HT-29 (cell line): ENCODE results near the gene NYAP1. TPM values are rescaled to one million over a fixed set of nuclear protein-coding genes. Genes with fewer than 3 reads are reported as not detected.
A peak's percentile ranks its signal among the peaks of the same experiment; 100 is the strongest.
"Not testable (repeated sequence)": the region's sequence is repeated elsewhere in the genome, so short reads cannot be mapped to it uniquely, and the experiment has no call there.

Experiments
- DNase-seq: peaks from one replicate; pipeline ENCODE4 v3.0.0-alpha.2; 2015; ENCODE audit warnings: low spot score
- total RNA-seq: library from RNA; depleted of rRNA; stranded (reverse); fragments of >200 nt; shearing (Covaris generic); gene quantifications from 2 replicates; pipeline ENCODE4 v1.2.3, GENCODE V29; 2014

The NYAP1 gene
- total RNA-seq, 1 experiment from 2014 or later, result 0.03 TPM

DNA sequence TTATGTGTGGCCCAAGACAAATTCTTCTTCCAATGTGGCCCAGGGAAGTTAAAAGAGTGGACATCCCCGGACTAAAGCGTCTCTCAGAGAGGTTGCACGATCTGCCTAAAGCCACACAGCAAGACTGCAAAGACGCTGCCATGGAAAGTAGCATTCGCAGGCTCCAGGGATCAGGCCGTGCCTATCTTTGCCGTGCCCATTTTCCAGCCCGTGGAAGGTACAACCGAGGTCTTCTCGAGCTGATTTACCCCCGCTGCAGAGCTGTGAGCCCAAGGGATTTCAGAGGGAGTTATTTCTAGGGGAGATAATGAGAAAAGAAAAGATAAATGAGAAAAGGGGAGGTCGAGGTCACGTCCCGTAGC, 1.0 kb upstream of the NYAP1 start:
- DNase-seq, result no peak

DNA sequence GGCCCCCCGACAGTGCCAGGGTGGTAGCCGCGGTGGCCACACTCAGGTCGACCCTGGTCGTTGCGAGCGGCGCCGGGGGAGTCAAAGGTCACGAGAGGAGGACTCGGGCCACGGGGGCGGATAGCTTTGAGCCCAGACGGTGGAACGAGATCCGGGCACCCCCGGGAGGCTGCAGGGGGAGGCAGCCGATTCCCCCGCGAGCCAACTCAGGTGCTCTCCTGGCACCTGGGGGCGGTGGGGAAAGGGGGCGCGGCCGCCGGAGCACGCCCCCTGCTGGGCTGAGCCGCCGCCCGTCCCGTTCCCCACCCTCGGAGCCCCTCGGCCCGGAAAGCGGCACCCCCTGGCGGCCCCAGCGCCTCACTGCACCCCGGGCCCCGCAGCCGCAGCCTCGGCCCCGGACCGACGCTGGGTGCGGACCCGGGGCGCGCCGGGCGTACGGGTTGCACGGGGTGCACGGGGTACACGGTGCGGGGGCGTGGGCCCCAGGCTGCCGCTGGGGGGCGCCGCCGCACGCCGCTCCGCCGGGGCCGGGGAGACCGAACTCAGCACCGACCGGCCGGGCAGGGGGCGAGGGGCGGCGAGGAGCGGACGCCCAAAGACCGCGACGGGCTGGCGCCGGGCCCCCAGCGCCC, 521 bp upstream of the NYAP1 start:
- peak; percentile 58 for DNase-seq

DNA sequence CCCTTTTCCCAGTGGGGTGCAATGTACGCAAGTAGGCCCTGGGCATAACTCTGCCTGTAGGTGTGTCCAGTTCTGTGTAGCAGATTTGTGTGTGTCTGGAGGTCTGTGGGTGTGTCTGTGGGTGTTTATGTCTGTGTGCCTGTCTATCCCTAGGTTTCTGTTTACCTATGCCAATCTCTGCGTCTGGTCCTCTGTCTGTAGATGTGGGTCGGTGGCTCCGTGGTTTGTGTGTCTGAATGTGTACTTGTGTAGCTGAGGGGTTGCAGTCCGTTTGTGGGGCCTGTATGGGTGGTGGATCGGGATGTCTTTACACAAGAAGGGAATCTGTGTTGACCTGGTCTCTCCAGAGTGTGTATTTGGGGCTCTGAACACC, 932 bp downstream of the NYAP1 start:
- DNase-seq, result no peak

DNA sequence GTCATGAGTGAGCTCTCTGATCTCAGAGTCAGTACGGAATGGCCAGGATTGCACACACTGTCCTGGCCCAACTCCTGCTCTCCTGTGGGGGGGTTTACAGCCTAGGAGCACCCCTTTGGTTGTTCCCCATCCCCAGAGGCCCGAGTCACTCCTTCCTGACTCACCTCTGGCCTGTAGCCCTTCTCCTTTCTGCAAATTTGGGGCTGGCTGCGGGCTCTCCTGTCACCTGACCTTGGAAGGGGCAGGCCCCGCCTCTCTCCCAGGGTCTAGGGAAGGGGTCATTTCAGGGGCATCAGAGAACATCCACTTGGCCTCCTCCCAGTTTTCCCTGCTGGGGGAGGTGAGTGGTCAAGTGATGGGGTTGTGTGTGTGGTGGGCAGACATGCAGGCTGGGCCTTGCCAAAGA, 1.7 kb downstream of the NYAP1 start:
- no peak for DNase-seq

DNA sequence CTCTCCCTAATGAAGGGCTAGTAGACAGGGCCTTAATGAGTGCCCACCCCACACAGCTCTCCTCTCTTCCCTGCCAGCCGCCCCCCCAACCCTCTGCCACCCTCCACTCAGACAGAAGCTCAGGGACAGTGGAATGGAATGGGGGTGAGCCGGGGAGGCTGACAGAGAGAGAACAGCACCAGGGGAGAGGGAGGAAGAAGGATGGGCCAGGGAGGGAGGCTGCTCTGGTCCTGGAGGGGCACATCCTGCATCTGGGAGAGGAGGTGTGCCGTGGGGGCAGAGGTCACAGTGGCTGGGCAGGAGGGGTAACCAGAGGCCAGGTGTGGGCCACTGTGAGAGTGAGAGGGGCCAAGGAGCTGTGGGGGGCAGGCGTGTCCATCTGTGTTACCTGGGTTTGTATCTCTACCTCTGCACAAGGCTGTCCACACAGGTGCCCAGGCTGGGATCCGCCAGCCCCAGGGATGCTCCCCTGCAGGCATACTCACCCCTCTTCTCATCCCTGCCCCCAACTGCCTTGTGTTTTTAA, 2.4 kb downstream of the NYAP1 start:
- no peak for DNase-seq

- DNase-seq, result peak; percentile 76
Measured at GRCh38 chr7:100486753-100487446, 3.2 kb downstream of the NYAP1 start.

GRCh38 chr7:100488333-100489095, 4.8 kb downstream of the NYAP1 start:
- DNase-seq, result no peak

- no peak for DNase-seq
Measured at GRCh38 chr7:100489121-100489520, 5.4 kb downstream of the NYAP1 start.

GRCh38 chr7:100489824-100490223, 6.1 kb downstream of the NYAP1 start:
- peak; percentile 80 for DNase-seq

DNA sequence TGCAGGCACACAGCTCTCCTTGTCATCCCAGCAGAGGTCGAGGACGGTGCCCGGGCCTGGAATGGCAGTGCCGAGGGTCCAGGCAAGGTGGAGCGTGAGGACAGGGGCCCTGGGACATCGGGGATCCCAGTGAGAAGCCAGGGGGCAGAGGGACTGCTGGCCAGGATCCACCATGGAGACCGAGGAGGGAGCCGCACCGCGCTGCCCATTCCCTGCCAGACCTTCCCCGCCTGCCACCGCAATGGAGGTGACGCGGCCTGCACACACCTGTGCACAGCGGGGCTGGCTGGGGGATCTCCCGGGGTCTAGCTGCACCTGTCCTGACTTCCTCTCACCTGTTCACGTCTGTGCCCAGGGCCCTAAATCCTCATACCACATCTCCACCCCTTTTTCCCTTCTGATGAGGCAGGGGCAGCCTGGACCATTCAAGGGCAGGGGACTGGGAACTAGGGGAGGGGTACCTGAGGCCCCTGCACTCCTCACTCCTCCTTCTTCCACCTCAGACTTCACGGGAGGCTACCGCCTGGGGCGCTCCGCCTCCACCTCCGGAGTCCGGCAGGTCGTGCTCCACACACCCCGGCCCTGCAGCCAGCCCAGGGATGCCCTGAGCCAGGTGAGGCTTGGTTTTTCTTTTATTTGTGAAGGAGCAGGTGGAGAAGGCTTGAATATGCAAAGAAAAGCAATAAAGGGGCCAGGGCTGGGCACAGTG, 6.9 kb downstream of the NYAP1 start:
- no peak for DNase-seq

GRCh38 chr7:100491192-100491578, 7.5 kb downstream of the NYAP1 start:
- no peak for DNase-seq

DNA sequence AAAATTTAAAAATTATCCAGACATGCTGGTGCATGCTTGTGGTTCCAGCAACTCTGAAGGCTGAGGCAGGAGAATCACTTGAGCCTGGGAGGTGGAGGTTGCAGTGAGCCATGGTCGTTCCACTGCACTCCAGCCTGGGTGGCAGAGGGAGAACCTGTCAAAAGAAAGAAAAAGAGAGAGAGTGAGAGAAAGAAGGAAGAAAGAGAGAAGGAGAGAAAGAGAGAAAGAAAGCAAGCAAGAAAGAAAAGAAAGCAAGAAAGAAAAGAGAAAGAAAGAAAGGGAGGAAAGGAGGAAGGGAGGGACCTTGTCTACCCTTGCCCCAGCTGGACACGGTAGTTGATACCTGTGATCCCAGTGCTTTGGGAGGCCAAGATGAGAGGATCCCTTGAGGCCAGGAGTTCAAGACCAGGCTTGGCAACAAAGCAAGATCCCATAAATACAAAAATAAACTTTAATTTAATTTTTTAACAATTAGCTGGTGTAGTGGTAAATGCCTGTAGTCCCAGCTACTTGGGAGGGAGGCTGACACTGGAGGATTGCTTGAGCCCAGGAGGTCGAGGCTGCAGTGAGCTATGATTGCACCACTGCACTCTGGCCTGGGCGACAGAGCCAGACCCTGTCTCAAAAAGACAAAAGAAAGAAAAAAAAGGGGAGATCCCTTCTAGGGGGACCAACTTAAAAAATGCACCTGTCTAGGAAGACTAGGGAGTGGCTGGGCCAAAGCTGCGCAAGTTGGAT, 9.2 kb downstream of the NYAP1 start:
- DNase-seq, result no peak

DNA sequence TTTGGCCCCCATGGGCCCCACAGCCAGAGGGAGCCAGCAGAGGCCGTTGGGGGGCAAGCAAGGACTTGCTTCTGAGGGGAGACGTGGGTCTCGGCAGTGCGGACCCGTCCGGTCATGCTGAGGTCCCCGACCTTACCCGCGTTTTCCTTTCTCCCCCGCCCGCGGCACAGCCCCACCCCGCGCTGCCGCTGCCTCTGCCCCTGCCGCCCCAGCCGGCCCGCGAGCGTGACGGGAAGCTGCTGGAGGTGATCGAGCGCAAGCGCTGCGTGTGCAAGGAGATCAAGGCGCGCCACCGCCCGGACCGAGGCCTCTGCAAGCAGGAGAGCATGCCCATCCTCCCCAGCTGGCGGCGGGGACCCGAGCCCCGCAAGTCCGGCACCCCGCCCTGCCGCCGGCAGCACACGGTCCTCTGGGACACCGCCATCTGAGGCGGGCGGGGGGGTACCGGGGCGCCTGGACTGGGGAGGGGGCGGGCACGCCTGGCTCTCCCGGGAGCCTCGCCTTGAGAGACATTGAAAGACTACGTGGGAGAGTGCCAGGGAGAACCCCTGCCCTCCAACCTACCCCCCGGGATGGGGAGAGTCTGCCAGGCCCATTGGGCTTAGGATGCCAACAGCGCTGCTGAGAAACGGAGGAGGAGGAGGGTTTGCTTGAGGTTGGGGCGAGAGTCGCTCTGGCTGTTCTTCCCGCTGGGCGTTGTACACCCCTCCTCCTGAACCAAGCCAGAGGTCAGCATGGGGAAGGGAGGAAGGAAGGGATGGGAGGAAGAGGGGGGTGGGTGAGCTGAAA, 9.9 kb downstream of the NYAP1 start:
- DNase-seq, result no peak

DNA sequence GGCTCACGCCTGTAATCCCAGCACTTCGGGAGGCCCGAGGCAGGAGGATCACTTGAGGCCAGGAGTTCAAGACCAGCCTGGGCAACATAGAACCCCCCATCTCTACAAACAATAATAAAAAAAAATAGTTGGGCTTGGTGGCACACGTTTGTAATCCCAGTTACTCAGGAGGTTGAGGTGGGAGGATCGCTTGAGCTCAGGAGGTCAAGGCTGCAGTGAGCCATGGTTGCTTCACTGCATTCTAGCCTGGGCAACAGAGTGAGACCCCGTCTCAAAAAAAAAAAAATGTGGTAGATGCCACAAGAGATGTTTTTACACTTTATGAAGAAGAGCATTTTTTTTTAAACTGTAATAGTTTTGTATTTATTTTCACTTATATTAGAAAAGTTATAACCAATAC, 12.8 kb downstream of the NYAP1 start:
- no peak for DNase-seq

DNA sequence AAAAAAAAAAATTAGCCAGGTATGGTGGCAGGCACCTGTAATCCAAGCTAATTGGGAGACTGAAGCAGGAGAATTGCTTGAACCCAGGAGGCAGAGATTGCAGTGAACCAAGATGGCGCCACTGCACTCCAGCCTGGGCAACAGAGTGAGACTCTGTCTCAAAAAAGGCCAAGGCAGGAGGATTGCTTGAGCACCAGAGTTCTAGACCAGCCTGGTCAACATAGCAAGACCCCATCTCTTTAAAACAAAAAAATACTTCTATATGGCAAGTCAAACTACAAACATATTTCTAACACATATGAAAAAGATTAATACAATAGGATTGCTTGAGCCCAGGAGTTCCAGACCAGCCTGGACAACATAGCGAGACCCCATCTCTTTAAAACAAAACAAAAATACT, 17.0 kb downstream of the NYAP1 start:
- not testable (repeated sequence) for DNase-seq

- not testable (repeated sequence) for DNase-seq
Measured at GRCh38 chr7:100504031-100504430, 20.3 kb downstream of the NYAP1 start.

DNA sequence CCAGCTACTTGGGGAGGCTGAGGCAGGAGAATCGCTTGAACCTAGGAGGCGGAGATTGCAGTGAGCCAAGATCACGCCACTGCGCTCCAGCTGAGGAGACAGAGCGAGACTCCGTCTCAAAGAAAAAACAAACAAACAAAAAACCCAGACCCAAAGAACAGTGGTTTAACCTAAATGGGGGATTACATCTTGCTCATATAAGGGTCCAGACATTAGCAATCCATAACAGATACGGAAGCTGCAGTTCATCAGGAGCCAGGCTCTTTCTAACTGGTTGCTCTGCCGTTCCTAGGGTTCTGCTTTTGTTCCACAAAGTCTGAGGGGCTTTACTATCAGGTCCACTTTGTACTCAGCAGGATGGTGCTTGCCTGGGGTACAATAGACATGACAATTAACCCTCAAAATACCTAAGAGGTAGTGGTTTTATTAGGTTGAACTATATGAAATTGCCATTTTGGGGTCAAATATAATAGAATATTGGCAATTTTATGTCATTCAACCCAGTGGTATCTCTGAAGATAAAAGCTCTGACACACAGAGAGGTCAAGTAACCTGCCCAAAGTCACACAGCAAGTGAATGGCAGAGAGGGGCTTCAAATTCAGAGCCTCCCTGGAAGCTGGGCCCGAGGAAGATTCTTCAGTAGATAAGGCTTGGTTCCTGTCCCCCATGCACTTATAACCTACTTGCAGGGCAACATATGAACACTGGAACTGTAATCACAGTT, 21.3 kb downstream of the NYAP1 start:
- no peak for DNase-seq

- no peak for DNase-seq
Measured at GRCh38 chr7:100506356-100506923, 22.7 kb downstream of the NYAP1 start.

GRCh38 chr7:100509231-100509630, 25.5 kb downstream of the NYAP1 start:
- DNase-seq, result no peak
